PC-3 (cell line): Measurements from ENCODE around the gene PRRT4. TPM values are rescaled to one million over a fixed set of nuclear protein-coding genes. Genes with fewer than 3 reads are reported as not detected.

Source experiments
- ATAC-seq: fragments of 200-7000 bp; cut with Tn5 transposase; 2 replicates; pipeline ENCODE4 v1.9.1; 2020; ENCODE audit warnings: mild to moderate bottlenecking, moderate library complexity
- BruUV-seq: library from RNA; stranded (reverse); fragments of 400-500 nt; replicated peaks from 2 replicates; lab custom pipeline; 2021; lab: Mats Ljungman, UMichigan
- CTCF ChIA-PET: fragments of 300-600 bp; sonication (Branson Sonifier 250); formaldehyde crosslinking; loops from one replicate; lab custom pipeline; 2022; ENCODE audit warnings: antibody characterized with exemption; lab: Charles Lee
- POLR2A ChIA-PET: fragments of 300-600 bp; sonication (Branson Sonifier 250); formaldehyde crosslinking; loops from one replicate; lab custom pipeline; 2022; ENCODE audit warnings: antibody characterized with exemption; ENCODE audit not compliant: unreplicated experiment; lab: Charles Lee
- DNase-seq: peaks from one replicate; pipeline ENCODE4 v3.0.0-alpha.2; 2015
- H2AFZ ChIP-seq: fragments of 300-600 bp; sonication (generic); 2 replicates; pipeline ENCODE4 v1.6.0; 2016; ENCODE audit warnings: antibody characterized with exemption, low read length
- H3F3A ChIP-seq: fragments of 300-600 bp; sonication (generic); one replicate; pipeline ENCODE4 v1.6.0; 2017; ENCODE audit warnings: antibody characterized with exemption, low read length, control low read depth, mild to moderate bottlenecking; ENCODE audit not compliant: unreplicated experiment
- H3K27ac ChIP-seq: fragments of 300-600 bp; sonication (generic); 2 replicates; pipeline ENCODE4 v1.5.1; 2016; ENCODE audit warnings: mild to moderate bottlenecking, low read length
- H3K27me3 ChIP-seq: fragments of 300-600 bp; sonication (generic); 2 replicates; pipeline ENCODE4 v1.6.1; 2016; ENCODE audit warnings: low read length, mixed read lengths
- H3K36me3 ChIP-seq: fragments of 300-600 bp; sonication (generic); 2 replicates; pipeline ENCODE4 v1.6.1; 2016; ENCODE audit warnings: low read depth, mixed run types, low read length, mixed read lengths
- H3K4me1 ChIP-seq: fragments of 300-600 bp; sonication (generic); 2 replicates; pipeline ENCODE4 v1.5.1; 2016; ENCODE audit warnings: low read length; ENCODE audit not compliant: insufficient read depth
- H3K4me2 ChIP-seq: fragments of 300-600 bp; sonication (generic); 2 replicates; pipeline ENCODE4 v1.6.0; 2016; ENCODE audit warnings: low read length
- H3K4me3 ChIP-seq: fragments of 300-600 bp; sonication (generic); 2 replicates; pipeline ENCODE4 v1.5.1; 2016; ENCODE audit warnings: mild to moderate bottlenecking, low read length, mixed read lengths
- H3K79me2 ChIP-seq: fragments of 300-600 bp; sonication (generic); 2 replicates; pipeline ENCODE4 v1.6.1; 2017; ENCODE audit warnings: low read length, mixed read lengths
- H3K9ac ChIP-seq: fragments of 300-600 bp; sonication (generic); 2 replicates; pipeline ENCODE4 v1.6.0; 2016; ENCODE audit warnings: mild to moderate bottlenecking, low read length
- H3K9me2 ChIP-seq: fragments of 300-600 bp; sonication (generic); replicated peaks from 2 replicates; pipeline ENCODE4 v1.6.1; 2016; ENCODE audit warnings: mixed run types, low read length, mixed read lengths
- H3K9me3 ChIP-seq: fragments of 300-600 bp; sonication (generic); 2 replicates; pipeline ENCODE4 v1.6.1; 2016; ENCODE audit warnings: low read length, mixed read lengths
- H4K20me1 ChIP-seq: fragments of 300-600 bp; sonication (generic); 2 replicates; pipeline ENCODE4 v1.6.1; 2016; ENCODE audit warnings: low read length, mixed read lengths
- CTCF ChIP-seq: fragments of 300-600 bp; sonication (generic); conservative IDR thresholded peaks from 2 replicates; pipeline ENCODE4 v1.5.1; 2017; ENCODE audit warnings: antibody characterized with exemption, low read depth, mild to moderate bottlenecking, low read length
- EZH2 ChIP-seq: fragments of 300-600 bp; sonication (generic); IDR thresholded peaks from one replicate; pipeline ENCODE4 v1.6.1; 2017; ENCODE audit warnings: antibody characterized with exemption, mild to moderate bottlenecking, low read length; ENCODE audit not compliant: unreplicated experiment
- EZH2phosphoT487 ChIP-seq: fragments of 300-600 bp; sonication (generic); IDR thresholded peaks from 2 replicates; pipeline ENCODE4 v1.6.1; 2018; ENCODE audit warnings: mild to moderate bottlenecking, antibody characterized with exemption, low read length, borderline replicate concordance
- intact Hi-C: fragments of 100-400 bp; cut with micrococcal nuclease; formaldehyde crosslinking; loops from 2 replicates; pipeline ENCODE4 v1.9.0; 2023
- total RNA-seq: library from RNA; depleted of rRNA; stranded (reverse); fragments of >200 nt; gene quantifications from 2 replicates; pipeline ENCODE4 v1.2.3, GENCODE V29; 2014

Gene PRRT4
- total RNA-seq, 1 experiment from 2014 or later = 0.36 TPM

GRCh38 chr7:128379900-128380479 is 18.5 kb upstream of the PRRT4 start:
- ATAC-seq = no peak
- no peaks in the 10 kb centered on the region for H3K9me2 ChIP-seq
- no TSS peak for BruUV-seq
- H3K79me2 ChIP-seq = no peaks in the 10 kb centered on the region
- H3F3A ChIP-seq = no peaks in the 10 kb centered on the region
- TF ChIP-seq EZH2 (no peak), EZH2phosphoT487 (no peak), CTCF (no peak)
- no peak overlapping the region for H3K4me3 ChIP-seq
- no peaks in the 10 kb centered on the region for H4K20me1 ChIP-seq
- no peak overlapping the region for H2AFZ ChIP-seq
- no peak overlapping the region for H3K9ac ChIP-seq
- no peaks in the 10 kb centered on the region for H3K36me3 ChIP-seq
- no peak overlapping the region for H3K4me2 ChIP-seq
- POLR2A ChIA-PET = no interaction called here
- H3K4me1 ChIP-seq = peaks cover 5% of the 10 kb centered on the region; the same call in 1 of the 2 replicates
- no peak for DNase-seq
- CTCF ChIA-PET = no interaction called here
- H3K27ac ChIP-seq = no peak overlapping the region
- H3K9me3 ChIP-seq = no peaks in the 10 kb centered on the region
- intact Hi-C loops = no loop called here
- no peaks in the 10 kb centered on the region for H3K27me3 ChIP-seq

DNA sequence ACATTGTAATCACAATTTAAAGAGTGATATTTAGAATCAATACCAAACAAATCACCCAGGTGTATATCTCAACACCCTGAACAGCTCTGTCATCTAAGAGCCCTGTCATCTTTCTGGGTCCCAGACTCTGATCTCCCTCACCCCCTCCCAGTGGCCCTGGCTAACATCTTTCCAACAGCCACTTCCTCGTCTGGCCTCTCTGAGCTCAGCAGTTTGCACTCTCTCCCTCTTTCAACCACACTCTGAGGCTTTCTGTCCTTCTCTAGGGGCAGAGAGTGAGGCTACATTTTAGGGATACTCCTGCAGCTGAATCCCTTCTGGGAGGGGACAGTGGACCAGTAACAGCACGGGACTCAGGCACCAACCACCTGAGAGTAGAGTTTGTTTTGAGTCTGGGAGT is 17.1 kb upstream of the PRRT4 start:
- ATAC-seq = peak; percentile 36; the same call in 1 of the 2 replicates
- Histone ChIP-seq H3K4me2 (no peak overlapping the region), H3K9ac (no peak overlapping the region), H3K27me3 (no peaks in the 10 kb centered on the region), H3K27ac (no peak overlapping the region), H4K20me1 (no peaks in the 10 kb centered on the region), H3K4me1 (peaks cover 5% of the 10 kb centered on the region; the same call in 1 of the 2 replicates), H3K79me2 (no peaks in the 10 kb centered on the region), H3K4me3 (no peak overlapping the region), H3F3A (no peaks in the 10 kb centered on the region), H2AFZ (0 out of 2 replicates have a peak overlapping the region, but pooled peaks have one; percentile 48), H3K36me3 (no peaks in the 10 kb centered on the region), H3K9me2 (no peaks in the 10 kb centered on the region), H3K9me3 (no peaks in the 10 kb centered on the region)
- no peak for DNase-seq
- intact Hi-C loops = no loop called here
- BruUV-seq = no TSS peak
- TF ChIP-seq EZH2phosphoT487 = no peak
- TF ChIP-seq EZH2 = no peak
- TF ChIP-seq CTCF = no peak
- POLR2A ChIA-PET = no interaction called here
- CTCF ChIA-PET = interaction anchor here (0.5 kb wide), 1 partner anchor 95 kb away, joined by 3 read pairs; no protein-coding TSS in a partner anchor

GRCh38 chr7:128376077-128376476 is 14.6 kb upstream of the PRRT4 start:
- no peak overlapping the region for H3K9ac ChIP-seq
- no peak overlapping the region for H2AFZ ChIP-seq
- intact Hi-C loops = no loop called here
- CTCF ChIA-PET = no interaction called here
- no peak for DNase-seq
- peaks cover under 1% of the 10 kb centered on the region; the same call in 1 of the 2 replicates for H3K4me1 ChIP-seq
- no peaks in the 10 kb centered on the region for H3F3A ChIP-seq
- no peaks in the 10 kb centered on the region for H3K36me3 ChIP-seq
- BruUV-seq = no TSS peak
- H3K27ac ChIP-seq = no peak overlapping the region
- POLR2A ChIA-PET = no interaction called here
- H3K4me3 ChIP-seq = no peak overlapping the region
- no peaks in the 10 kb centered on the region for H3K9me2 ChIP-seq
- H3K4me2 ChIP-seq = no peak overlapping the region
- H4K20me1 ChIP-seq = no peaks in the 10 kb centered on the region
- H3K79me2 ChIP-seq = no peaks in the 10 kb centered on the region
- no peaks in the 10 kb centered on the region for H3K9me3 ChIP-seq
- no peak for ATAC-seq
- no peak for TF ChIP-seq CTCF
- TF ChIP-seq EZH2phosphoT487 = no peak
- no peak for TF ChIP-seq EZH2
- no peaks in the 10 kb centered on the region for H3K27me3 ChIP-seq
